Stimulated activated CD8-positive, alpha-beta memory T cell treated with anti-CD3 and anti-CD28 coated beads, Interleukin-4, amount 100 ng/mL, for 48 hours (primary cell): ENCODE data around the gene BRPF3.
A peak's percentile ranks its signal among the peaks of the same experiment; 100 is the strongest.

Experiments used
- DNase-seq: peaks from one replicate; pipeline ENCODE4 v3.0.0-alpha.2; 2020

The BRPF3 gene

GRCh38 chr6:36235309-36235708, 38.8 kb downstream of the BRPF3 start:
- DNase-seq, result no peak

- DNase-seq, result no peak
Observed at GRCh38 chr6:36235862-36236261, 39.3 kb downstream of the BRPF3 start.

GRCh38 chr6:36239774-36240173, 43.2 kb downstream of the BRPF3 start:
- no peak for DNase-seq

- no peak for DNase-seq
Observed at GRCh38 chr6:36241728-36242127, 45.2 kb downstream of the BRPF3 start.

- no peak for DNase-seq
Observed at GRCh38 chr6:36242161-36242560, 45.6 kb downstream of the BRPF3 start.

GRCh38 chr6:36242626-36243025, 46.1 kb downstream of the BRPF3 start:
- no peak for DNase-seq

- DNase-seq, result no peak
Observed at GRCh38 chr6:36243562-36244212, 47.1 kb downstream of the BRPF3 start.

- DNase-seq, result no peak
Observed at GRCh38 chr6:36244641-36245280, 48.2 kb downstream of the BRPF3 start.

- peak; percentile 33 for DNase-seq
Observed at GRCh38 chr6:36245572-36246061, 49.1 kb downstream of the BRPF3 start.

GRCh38 chr6:36246506-36247268, 50.1 kb downstream of the BRPF3 start:
- no peak for DNase-seq

GRCh38 chr6:36247693-36248092, 51.1 kb downstream of the BRPF3 start:
- no peak for DNase-seq

GRCh38 chr6:36248980-36249379, 52.4 kb downstream of the BRPF3 start:
- DNase-seq, result no peak

GRCh38 chr6:36249536-36249935, 53.0 kb downstream of the BRPF3 start:
- no peak for DNase-seq

GRCh38 chr6:36252005-36252404, 55.5 kb downstream of the BRPF3 start:
- no peak for DNase-seq

GRCh38 chr6:36263390-36264000, 67.0 kb downstream of the BRPF3 start:
- DNase-seq, result no peak

GRCh38 chr6:36265744-36266143, 69.2 kb downstream of the BRPF3 start:
- no peak for DNase-seq

GRCh38 chr6:36266913-36267644, 70.5 kb downstream of the BRPF3 start:
- no peak for DNase-seq

- DNase-seq, result no peak
Observed at GRCh38 chr6:36267731-36268477, 71.4 kb downstream of the BRPF3 start.

- no peak for DNase-seq
Observed at GRCh38 chr6:36268478-36269275, 72.1 kb downstream of the BRPF3 start.

- DNase-seq, result no peak
Observed at GRCh38 chr6:36269834-36270705, 73.5 kb downstream of the BRPF3 start, which contains the start of gene PNPLA1. TSS of gene PNPLA1 (plus strand) at chr6:36270060. CDS start at chr6:36270460, 400 bp downstream.
